Raji (cell line): ENCODE measurements around the gene MCHR2.

Experiments
- POLR2A ChIP-seq: IDR thresholded peaks from 2 replicates; pipeline ENCODE4 v1.6.1; 2011; ENCODE audit warnings: low read depth, low read length, control low read depth; ENCODE audit not compliant: insufficient read depth

Gene MCHR2

DNA sequence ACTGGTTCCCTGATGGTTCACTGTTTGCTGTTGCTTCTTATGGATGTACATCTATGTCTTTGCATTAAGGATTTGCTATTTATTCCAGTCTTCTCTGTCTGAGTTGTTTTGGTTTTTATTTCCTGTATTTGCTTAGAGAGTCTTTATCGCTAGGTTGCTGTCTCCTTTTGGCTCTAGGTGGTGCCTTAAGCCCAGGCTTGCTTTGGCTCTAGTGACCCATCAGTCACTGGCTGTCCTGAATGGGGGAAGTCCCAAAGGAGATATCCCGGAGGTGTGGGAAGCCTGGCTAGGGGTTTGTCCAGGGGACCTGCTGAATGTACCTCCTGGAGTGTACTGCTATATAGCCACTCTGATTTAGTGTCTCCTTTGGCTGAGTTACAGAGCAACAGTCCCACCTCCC is 53.4 kb downstream of the MCHR2 start:
- TF ChIP-seq POLR2A: no peak

DNA sequence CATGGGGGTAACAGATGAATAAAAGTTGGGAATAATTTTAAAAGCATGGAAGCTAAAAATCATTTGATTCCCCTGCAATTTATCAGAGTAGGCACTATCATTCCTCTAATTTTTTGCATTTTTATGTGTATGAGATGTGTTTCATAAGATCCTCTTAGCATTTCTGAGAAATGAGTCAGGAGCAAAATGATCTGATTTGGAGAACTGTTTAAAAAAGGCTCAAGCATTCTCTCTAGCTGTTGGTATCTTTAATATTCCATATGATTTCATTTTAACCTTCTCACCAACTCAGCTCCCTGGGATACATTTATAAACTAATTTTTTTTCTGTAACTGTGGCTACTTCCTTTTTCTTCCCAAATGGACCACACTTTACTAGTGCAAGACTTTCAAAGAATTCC is 60.9 kb downstream of the MCHR2 start:
- no peak for TF ChIP-seq POLR2A

DNA sequence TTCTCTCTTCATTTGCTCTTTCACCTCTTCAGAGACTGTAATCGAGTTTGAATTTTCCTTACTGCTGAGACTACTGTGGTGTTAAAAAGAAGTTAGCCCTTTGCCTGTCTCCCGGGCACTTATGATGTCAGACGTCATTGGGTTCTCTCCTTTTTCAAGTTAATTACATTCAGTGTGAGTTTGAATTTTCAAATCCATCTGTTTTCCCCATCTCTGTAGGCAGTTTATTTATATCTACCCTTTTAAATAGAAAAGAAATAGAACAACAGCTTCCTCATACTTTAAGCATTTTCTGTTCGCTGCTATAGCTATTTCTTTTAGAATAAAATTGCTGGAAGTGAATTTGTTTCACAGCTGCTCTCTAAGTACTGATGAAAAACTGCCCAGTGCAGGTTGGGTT is 81.4 kb downstream of the MCHR2 start:
- no peak for TF ChIP-seq POLR2A

DNA sequence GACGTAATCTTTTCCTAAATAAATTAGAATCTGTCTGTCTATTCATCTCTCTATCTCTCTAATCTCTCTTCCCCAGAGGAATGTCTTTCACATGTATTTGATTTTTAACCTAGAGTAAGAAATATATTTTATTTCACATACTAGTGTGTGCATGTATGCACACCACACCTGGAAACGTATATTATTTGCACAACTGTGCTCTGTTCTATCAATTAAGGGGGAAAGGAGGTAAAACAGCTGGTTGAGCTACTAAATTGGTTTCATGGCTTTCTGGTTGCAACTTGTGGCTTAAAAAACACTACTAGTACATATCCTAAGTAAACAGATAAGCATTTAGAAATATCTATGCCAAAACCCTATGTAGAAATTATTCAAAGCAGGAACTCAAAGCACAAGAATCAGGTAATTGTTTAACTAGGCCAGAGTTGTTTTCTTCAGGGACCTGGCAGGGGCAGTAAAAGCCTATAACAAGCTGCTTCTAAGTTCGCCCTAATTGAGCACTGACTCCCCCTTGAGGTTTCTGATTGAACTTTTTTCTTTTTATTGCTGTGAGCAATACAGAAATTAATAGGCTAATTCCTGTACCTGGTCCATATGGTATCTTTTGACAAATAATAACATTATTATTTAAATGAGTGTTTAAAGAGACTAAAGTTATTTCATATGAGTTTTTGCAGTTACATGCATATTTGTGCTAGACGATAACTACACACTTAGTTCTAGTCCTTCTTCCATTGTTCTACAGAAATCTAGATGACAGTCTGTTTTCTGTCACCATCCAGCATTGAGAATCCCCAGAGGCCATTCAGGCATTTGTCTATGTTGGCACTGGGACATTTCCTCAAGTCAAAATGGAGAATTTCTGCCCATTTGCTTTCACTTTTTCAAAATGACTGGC is 88.6 kb downstream of the MCHR2 start:
- no peak for TF ChIP-seq POLR2A

DNA sequence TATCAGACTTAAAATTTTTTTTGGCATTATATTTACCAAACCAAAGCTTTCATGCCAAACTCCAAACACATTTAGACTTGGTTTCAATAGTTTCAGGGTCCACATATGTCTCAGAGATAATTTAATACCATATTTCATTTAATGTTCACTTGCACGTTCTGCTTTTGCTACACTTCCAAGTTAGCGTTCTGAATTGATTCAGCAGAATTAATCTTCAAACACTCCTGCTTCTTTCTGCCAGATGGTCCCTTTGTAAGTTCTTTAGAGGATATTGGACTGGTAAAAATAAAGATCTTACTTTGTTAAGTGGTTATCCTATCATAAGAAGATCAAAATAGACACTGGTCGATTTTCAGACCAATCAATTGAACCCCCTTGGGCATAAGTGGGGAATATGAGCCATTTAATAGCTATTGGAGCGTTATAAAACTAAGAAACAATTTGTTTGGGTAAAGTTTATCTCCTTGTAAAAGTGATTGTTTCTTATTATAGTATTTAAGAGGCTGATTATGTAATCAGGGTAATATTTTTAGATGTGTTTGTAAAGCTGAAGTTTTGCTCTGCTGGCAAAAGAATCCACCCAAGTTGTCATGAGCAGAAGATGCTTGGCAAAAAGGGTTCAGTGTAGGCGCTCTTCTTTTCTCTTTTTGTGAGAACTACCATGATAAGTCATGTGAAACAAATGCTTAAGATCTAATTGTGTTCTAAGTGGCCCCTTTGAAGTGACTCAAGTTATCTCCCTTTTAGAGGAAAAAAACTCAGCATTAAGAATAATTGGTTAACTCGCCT is 92.2 kb downstream of the MCHR2 start:
- no peak for TF ChIP-seq POLR2A

DNA sequence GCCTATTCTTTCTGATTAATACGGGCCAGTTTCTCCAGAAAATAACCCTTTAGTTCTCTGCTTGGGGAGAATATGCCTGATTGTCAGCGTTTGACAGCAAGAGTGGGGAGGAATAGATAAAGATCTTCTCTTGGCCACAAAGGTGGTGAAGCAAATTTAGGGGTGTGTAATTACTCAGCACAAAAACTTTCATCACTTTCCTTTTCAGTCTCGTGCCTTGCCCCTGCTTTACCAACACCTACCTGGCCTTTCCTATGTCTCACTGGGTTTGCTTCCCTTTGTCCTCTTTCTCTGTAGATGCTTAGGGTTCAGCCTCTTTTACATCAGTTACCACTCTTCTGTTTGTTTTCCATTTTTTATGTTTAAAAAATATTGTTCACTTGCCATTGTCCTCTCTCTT is 99.2 kb downstream of the MCHR2 start:
- no peak for TF ChIP-seq POLR2A

DNA sequence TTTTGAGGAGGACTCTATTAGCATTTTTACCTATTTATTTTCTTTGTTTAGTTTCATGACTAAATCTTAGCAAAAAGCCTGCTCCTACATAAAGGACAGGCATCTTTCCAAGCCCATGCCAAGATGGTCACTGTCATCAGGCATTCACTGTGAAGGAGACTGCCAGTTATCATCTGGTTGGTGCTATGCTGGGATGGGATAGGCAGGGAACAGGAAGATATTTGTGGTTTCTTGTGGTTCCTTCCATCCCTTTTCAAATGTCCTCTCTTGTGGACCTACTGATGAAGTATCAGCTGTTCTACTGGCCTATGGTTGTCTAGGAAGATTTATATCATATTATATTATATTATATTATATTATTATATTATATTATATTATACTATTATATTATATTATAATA is 107.0 kb downstream of the MCHR2 start:
- no peak for TF ChIP-seq POLR2A

DNA sequence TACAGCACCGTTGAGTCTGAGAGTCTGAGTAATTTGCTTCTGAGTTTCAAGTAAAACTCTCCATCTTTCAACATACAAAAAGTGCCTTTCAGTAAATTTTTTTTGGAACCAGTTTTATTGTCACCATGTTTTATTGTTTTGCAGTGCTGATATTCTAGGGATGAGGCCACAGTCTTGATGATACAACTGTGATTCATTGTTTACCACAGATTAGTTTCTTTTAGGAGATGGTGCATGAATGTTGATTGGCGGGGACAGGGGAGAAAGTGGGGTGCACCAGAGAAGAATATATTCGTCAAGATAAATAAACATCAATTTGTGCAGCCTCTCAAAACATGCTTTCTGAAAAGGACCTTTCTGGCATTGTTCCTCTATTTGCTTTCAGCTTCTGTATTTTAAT is 109.0 kb downstream of the MCHR2 start:
- TF ChIP-seq POLR2A: no peak

DNA sequence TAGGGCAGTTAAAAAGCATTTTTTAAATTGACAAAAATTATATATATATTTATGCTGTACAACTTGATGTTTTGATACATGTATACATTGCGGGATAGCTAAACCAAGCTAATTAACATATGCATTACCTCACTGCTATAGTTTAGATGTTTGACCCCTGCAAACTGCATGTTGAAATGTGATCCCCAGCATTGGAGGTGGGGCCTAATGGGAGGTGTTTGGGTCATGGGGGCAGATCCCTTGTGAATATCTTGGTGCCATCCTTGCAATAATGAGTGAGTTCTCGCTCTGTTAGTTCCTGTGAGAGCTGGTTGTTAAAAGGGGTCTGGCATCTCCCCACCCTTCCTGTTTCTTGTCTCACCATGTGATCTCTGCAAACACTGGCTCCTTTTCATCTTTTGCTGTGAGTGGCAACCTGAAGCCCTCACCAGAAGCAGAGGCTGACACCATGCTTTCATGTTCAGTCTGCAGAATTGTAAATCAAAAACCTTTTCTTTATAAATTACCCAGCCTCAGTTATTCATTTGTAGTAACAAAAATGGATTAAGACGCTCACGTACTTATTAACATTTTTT is 111.8 kb downstream of the MCHR2 start:
- TF ChIP-seq POLR2A: no peak

DNA sequence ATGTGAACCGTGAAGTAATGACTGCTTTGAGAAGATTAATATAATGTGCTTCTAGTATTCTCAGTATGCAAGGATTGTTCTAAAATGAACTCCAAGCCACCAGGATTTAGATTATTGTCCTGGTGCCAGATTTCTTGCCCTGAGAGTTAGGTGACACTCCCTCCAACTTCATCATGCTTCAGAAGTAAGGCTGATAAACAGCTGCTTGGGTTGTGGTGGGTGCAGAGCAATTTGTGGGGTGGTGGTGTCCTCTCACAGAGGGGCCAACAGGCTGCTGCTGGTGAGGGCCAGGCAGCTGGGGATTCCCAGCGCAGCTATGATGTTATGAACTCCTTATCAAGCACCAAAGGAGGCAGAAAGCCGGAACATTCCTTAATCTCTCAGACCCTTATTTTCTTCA is 114.6 kb downstream of the MCHR2 start:
- no peak for TF ChIP-seq POLR2A

DNA sequence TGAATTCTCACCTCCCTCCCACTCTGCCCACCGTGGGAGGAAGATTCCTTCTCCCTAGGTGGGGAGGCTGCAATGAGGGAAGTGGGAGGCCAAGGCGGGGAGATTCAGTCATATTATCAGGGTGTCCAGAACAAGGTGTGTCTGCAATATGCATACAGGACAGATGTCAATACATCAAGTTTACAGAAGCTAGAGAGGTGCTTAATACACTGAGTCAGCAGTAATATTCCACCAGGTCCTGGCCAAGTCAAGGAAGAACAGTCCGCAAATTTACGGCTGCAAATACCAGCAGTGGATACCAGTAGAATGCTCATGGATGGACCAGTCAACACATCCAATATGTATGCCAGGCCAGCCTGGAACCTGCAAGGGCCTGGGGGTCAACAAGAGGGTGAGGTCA is 119.0 kb downstream of the MCHR2 start:
- TF ChIP-seq POLR2A: no peak

DNA sequence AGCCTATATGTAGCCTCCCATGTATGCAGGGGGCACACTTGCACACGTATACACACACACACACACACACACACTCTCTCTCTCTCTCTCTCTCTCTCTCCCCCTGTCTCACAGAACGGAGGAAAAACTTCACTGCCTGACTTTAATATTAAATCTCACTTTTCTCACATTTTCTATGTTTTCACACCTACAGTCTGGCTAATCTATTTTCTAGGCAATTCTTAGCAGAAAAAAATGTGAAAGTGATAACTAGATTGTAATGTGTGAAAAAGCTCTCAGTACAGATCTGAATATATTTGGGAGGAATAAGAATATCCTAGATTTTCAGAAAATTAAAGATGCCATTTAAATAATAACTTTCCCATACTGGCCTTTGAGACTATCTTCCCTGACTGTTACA is 120.9 kb downstream of the MCHR2 start:
- TF ChIP-seq POLR2A: no peak

DNA sequence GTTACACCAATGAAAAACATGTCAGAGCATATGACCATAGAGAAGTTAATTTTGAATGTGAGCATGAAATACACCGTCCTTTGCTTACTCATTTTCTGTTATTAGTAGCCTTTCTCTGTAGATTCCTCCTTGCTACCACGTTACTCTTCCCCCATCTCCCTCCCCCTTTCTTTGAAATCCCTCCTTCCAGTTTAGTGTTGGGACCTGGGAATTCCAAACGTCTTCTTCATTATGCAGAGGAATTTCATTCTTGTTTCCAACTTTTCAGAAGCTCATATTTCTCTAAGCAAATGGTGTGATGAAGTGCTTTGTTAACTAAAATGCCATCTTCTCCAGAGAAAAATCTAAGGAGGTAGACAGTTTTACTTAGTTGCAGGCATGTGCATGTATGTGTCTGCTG is 122.4 kb downstream of the MCHR2 start:
- TF ChIP-seq POLR2A: no peak
